SJCRH30 (cell line): ENCODE measurements around the gene TRIM22. TPM values are rescaled to one million over a fixed set of nuclear protein-coding genes. Genes with fewer than 3 reads are reported as not detected.

Experiments used
- DNase-seq, 2 experiments: peaks; one replicate each; pipeline ENCODE4 v3.0.0-alpha.2; 2015 to 2020
- H3K27ac ChIP-seq: fragments of 250-450 bp; sonication (Bioruptor Pico); 2 replicates; pipeline ENCODE4 v1.5.1; 2020; ENCODE audit warnings: mild to moderate bottlenecking, moderate library complexity
- H3K27me3 ChIP-seq: fragments of 250-450 bp; sonication (Bioruptor Pico); 2 replicates; pipeline ENCODE4 v1.5.1; 2020; ENCODE audit warnings: mild to moderate bottlenecking, moderate library complexity
- H3K36me3 ChIP-seq: fragments of 250-450 bp; sonication (Bioruptor Pico); 2 replicates; pipeline ENCODE4 v1.5.1; 2020; ENCODE audit warnings: mild to moderate bottlenecking, moderate library complexity
- H3K4me1 ChIP-seq: fragments of 250-450 bp; sonication (Bioruptor Pico); 2 replicates; pipeline ENCODE4 v1.5.1; 2020; ENCODE audit warnings: mild to moderate bottlenecking, moderate library complexity
- H3K4me3 ChIP-seq: fragments of 250-450 bp; sonication (Bioruptor Pico); 2 replicates; pipeline ENCODE4 v1.5.1; 2020; ENCODE audit warnings: mild to moderate bottlenecking, moderate library complexity
- H3K9me3 ChIP-seq: fragments of 250-450 bp; sonication (Bioruptor Pico); replicated peaks from 2 replicates; pipeline ENCODE4 v1.5.1; 2020; ENCODE audit warnings: mild to moderate bottlenecking, moderate library complexity
- total RNA-seq: library from RNA; depleted of rRNA; stranded (reverse); fragments of >200 nt; shearing (Covaris generic); gene quantifications from 2 replicates; pipeline ENCODE4 v1.2.3, GENCODE V29; 2014; rRNA removed

Gene TRIM22
- total RNA-seq, 1 experiment from 2014 or later, result 0.65 TPM

DNA sequence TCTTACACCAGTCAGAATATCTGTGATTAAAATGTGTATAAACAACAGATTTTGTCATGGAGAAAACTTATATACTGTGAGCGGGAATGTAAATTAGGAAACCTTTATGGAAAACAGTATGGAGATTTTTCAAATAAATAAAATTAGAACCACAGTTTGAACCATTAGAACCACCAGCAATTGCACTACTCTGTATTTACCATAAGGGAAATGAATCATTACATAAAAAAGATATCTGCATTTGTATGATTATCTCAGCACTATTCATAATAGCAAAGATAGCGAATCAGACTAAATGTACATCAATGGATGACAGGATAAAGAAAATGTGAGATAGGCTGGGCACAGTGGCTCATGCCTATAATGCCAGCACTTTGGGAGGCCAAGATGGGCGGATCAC, 57.0 kb downstream of the TRIM22 start:
- Histone ChIP-seq H3K36me3 (no peaks in the 10 kb centered on the region), H3K4me3 (no peak overlapping the region), H3K27me3 (no peaks in the 10 kb centered on the region), H3K27ac (no peak overlapping the region), H3K4me1 (no peaks in the 10 kb centered on the region), H3K9me3 (no peaks in the 10 kb centered on the region)
- no peak for DNase-seq

DNA sequence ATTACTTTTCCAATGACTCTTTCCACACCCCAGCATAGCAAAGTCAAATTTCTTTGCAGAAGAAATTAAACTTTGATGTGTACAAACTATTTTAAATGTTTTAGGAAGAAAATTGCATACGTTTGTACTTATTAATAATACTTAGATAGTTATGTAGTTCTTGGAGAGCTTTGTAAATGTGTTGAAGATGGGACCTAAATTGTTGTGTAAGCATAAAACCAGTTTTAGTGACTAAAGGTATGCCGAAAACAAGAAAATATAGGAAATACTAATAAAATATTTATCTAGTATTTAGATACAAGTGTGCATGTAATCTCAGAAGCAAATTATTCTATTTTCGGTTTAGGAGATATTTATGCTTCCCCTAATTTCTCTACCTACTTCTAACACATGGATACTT, 60.2 kb downstream of the TRIM22 start:
- H3K27ac ChIP-seq, result no peak overlapping the region
- H3K4me3 ChIP-seq, result no peak overlapping the region
- no peak for DNase-seq
- no peaks in the 10 kb centered on the region for H3K9me3 ChIP-seq
- H3K4me1 ChIP-seq, result no peaks in the 10 kb centered on the region
- no peaks in the 10 kb centered on the region for H3K27me3 ChIP-seq
- no peaks in the 10 kb centered on the region for H3K36me3 ChIP-seq

DNA sequence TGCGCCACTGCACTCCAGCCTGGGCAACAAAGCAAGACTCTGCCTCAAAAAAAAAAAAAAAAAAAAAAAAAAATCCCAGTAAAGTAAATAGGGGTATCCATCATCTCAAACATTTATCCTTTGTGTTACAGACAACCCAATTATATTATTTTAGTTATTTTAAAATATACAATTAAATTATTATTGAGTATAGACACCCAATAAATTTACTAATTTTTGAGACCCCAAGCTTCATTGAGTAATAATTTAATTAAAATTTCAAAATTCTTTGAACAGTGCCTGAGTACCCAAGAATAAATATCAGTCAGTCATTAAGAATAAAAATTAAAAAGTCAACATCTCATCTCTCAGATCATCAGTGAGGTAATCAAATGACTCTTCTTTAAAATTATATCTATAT, 64.4 kb downstream of the TRIM22 start, which contains the start of gene OR52N4:
Gene OR52N4 (plus strand): TSS at position 301 of the 400 bp plus-strand sequence. CDS start 498 bp downstream, outside the sequence.
- Histone ChIP-seq H3K9me3 (no peaks in the 10 kb centered on the region), H3K36me3 (no peaks in the 10 kb centered on the region), H3K4me1 (no peaks in the 10 kb centered on the region), H3K27ac (no peak within 1 kb of the TSS), H3K4me3 (no peak within 1 kb of the TSS), H3K27me3 (no peaks in the 10 kb centered on the region)
- DNase-seq, result no peak

Other genes with a start within 250 kb of the TRIM22 start
- gene OR51I1, start 248.3 kb upstream of the TRIM22 start, total RNA-seq, result not detected in 2 replicates
- gene OR51I2, start 240.5 kb upstream of the TRIM22 start, total RNA-seq, result not detected in 2 replicates
- not detected in 2 replicates for gene OR52D1, start 201.1 kb upstream of the TRIM22 start, total RNA-seq
- not detected in 2 replicates for gene UBQLN3, start 179.8 kb upstream of the TRIM22 start, total RNA-seq
- gene UBQLNL, start 173.1 kb upstream of the TRIM22 start, total RNA-seq, result not detected in 2 replicates
- gene OR52H1, start 141.2 kb upstream of the TRIM22 start, total RNA-seq, result not detected in 2 replicates
- gene OR52B6, start 108.9 kb upstream of the TRIM22 start, total RNA-seq, result not detected in 2 replicates
- not detected in 2 replicates for gene TRIM6, start 93.2 kb upstream of the TRIM22 start, total RNA-seq
- not detected in 2 replicates for gene TRIM34, start 64.8 kb upstream of the TRIM22 start, total RNA-seq
- gene TRIM5, start 4.7 kb upstream of the TRIM22 start, total RNA-seq, result 10.2 and 10.5 TPM in 2 replicates
- not detected in 2 replicates for gene OR56B1, start 46.7 kb downstream of the TRIM22 start, total RNA-seq
- not detected in 2 replicates for gene OR52N4, start 64.5 kb downstream of the TRIM22 start, total RNA-seq
- not detected in 2 replicates for gene OR52N5, start 93.6 kb downstream of the TRIM22 start, total RNA-seq
- not detected in 2 replicates for gene OR52N1, start 101.5 kb downstream of the TRIM22 start, total RNA-seq
- gene OR52N2, start 119.1 kb downstream of the TRIM22 start, total RNA-seq, result not detected in 2 replicates
- not detected in 2 replicates for gene OR52E6, start 152.1 kb downstream of the TRIM22 start, total RNA-seq
- gene OR52E8, start 167.9 kb downstream of the TRIM22 start, total RNA-seq, result not detected in 2 replicates
- gene OR52E4, start 190.8 kb downstream of the TRIM22 start, total RNA-seq, result not detected in 2 replicates
- gene OR52E5, start 203.4 kb downstream of the TRIM22 start, total RNA-seq, result not detected in 2 replicates